Limb (tissue), 2 donors: ENCODE data around the gene HSCB.
"Not testable (repeated sequence)": the region's sequence is repeated elsewhere in the genome, so short reads cannot be mapped to it uniquely, and the experiment has no call there.

ENCODE experiments used
- DNase-seq, 2 donors: peaks; one replicate each; pipeline ENCODE4 v3.0.0-alpha.2; 2016; ENCODE audit errors: extremely low spot score in 2 of 2

The HSCB gene

DNA sequence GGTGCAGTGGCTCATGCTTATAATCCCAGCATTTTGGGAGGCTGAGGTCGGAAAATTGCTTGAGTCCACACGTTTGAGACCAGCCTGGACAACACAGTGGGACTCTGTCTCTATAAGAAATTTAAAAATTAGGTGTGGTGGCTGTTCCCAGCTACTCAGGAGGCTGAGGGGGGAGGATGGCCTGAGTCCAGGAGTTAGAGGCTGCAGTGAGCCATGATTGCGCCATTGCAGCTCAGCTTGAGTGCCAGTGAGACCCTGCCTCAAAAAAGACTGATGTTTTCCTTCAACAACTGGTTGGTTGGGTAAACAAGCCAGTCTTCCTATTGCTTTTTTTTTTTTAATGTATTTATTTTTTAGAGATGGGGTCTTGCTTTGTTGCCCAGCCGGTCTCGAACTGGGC, 49.3 kb downstream of the HSCB start:
- no peak for DNase-seq

GRCh38 chr22:28791841-28792490, 50.1 kb downstream of the HSCB start:
- no peak for DNase-seq

GRCh38 chr22:28792491-28793383, 50.9 kb downstream of the HSCB start:
- DNase-seq, result no peak

GRCh38 chr22:28793976-28794584, 52.2 kb downstream of the HSCB start:
- DNase-seq, result no peak

DNA sequence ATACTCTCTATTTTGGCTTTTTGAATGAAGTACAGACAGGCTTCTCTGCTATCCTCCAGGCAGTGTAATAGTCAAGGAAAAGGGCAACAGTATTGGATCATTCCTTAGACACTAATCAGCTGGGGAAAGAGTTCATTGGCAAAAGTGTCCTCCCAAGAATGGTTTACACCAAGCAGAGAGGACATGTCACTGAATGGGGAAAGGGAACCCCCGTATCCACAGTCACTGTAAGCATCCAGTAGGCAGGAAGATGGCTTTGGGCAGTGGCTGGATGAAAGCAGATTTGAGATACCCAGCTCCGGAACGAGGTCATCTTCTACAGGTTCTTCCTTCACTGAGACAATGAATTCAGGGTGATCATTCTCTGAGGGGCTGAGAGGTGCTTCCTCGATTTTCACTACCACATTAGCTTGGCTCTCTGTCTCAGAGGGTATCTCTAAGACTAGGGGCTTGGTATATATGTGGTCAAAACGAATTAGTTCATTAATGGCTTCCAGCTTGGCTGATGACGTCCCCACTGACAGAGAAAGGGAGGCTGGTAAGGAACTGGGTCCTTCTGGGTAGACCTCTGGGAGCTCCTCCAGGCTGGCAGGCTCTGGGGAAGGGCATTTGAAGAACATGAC, 53.3 kb downstream of the HSCB start:
- DNase-seq, result no peak

- DNase-seq, result no peak
Observed at GRCh38 chr22:28795932-28796856, 54.4 kb downstream of the HSCB start.

DNA sequence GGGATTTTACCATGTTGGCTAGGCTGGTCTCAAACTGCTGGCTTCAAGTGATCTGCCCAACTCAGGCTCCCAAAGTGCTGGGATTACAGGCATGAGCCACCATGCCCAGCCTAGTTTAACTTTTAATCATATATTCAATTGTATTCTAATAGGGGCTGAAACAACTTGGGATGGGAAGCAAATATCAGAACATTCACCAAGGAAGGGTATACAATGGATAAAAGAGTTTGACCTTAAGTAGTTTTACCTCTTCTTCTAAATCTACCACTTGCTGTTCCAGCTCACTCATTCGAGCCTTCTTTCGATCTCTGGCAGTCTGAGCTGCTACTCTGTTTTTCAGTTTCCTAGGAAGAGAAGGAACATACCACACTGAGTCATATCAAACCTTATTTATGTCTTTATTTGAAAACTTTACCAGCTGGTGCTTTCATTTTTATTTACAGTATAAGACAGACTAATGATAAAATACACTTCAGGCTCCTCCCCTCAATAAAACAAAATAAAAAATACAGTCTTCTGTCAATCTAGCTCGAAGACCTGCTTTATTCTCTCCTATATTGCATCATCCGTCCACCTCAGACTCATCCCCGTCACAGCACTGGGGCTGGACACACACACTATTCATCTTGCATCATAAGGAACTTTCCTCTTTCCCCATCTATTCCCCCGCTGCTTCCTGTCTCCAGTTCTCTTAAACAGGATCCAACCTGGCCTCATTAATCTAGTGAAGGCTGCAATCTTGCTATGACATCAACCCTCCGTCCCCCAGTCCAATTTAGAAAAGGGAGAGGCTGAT, 57.2 kb downstream of the HSCB start:
- DNase-seq, result peak; percentile 47 to 54

GRCh38 chr22:28799606-28800307, 57.9 kb downstream of the HSCB start:
- no peak for DNase-seq

DNA sequence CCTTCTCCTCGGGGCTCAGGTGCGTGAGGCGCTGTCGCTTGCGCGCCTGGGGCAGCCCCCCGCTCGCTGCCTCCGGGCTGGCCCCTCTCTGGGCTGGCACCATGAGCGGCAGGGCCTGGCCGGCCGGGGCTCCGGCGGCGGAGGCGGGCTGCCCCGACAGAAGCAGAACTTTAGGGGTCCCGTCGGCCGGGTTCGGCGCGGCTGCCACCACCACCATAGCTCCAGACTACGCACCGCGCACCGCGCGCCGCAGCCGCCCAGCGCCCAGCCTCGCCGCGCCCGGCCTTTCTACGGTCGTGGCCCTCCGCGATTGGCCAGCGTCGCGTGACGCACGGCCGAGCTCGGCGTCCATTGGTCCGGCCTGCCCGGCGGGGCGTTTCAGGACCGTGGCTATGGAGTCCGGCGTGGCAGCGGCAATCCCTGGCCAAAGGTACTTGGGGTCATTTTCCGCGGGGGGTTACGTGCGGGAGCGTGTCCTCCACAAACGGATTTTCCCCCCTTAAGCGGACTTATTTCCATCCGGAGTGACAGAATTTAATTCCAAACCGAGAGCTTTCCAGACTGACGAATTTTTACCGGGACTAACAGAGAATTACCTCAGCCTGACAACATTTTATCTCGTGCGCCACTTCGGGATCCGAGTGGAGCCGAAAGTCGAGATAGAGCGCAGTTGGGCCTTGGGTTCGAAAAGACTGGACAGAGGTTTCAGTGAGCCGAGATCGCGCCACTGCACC, 58.6 kb downstream of the HSCB start, which contains the start of gene XBP1:
Gene XBP1 (minus strand): TSS at position 262 of the 734 bp plus-strand sequence.
- peak; percentile 92 to 95 for DNase-seq

- no peak for DNase-seq
Observed at GRCh38 chr22:28801845-28802594, 60.2 kb downstream of the HSCB start.

GRCh38 chr22:28802595-28803123, 60.8 kb downstream of the HSCB start:
- no peak for DNase-seq

DNA sequence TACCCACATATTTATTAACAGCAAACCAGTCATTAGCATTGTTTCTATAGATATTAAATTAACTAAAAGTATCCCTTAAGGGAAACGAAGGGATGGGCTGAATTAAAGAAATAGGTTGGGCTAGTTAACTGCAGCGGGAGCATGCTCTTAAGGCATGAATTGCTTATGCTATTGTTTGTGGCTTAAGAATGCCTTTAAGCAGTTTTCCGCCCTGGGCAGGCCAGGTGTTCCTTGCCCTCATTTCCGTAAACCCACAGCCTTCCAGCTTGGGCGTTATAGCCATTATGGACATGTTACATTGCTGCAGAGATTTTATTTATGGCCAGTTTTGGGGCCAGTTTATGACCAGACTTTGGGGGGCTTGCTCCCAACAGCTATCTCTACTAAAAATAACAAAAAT, 63.6 kb downstream of the HSCB start:
- DNase-seq, result not testable (repeated sequence)
